Measurements from ENCODE around the gene LDHAL6B. TPM values are rescaled to one million over a fixed set of nuclear protein-coding genes. Genes with fewer than 3 reads are reported as not detected.

The LDHAL6B gene
- total and polyA plus RNA-seq, 9 of the 15 experiments (the other 6 are each of a cell fraction or from before 2014, with no cell fraction given), result not detected

DNA sequence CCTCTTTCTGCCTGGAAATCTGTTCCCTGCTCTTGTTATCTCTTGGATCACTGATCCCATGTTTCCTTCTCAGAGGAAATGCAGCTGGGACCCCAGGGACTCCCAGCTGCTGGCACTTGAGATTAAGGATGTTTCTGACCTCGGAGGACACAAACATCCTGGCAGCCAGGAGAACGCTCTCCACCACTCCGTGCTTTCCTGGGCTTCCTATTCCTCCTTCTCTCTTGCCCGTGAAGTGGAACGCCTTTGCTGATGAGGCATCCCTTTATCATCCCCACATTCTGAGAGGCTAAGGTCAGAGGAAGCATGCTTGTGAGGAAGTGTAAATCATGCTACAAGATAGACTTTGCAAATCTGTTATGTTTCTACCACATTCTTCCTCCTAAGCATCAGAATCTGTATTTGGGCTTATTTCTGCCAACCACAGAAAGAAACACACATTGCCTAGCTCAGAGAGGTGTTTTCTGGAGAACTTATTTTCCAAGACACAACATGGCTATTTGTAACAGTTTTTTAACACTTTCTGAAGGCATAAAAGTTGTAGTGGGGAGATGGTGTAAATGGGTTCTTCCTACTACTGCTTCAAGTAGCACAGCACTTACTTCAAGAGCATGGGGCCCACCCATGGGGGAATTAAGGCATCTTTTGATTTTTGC, 25.6 kb upstream of the LDHAL6B start:
- H3K27ac ChIP-seq (ENCODE audit: extremely low read depth, low read depth, low read length), result no peak overlapping the region
- peaks cover 17 to 27% of the 10 kb centered on the region in 2 experiments for H3K27me3 ChIP-seq (ENCODE audit: control insufficient read depth in 2 of 2, insufficient read depth in 2 of 2, low read length in 2 of 2)
- H4K20me1 ChIP-seq (replicated peaks; ENCODE audit: control insufficient read depth, insufficient read depth, low read length), result no peaks in the 10 kb centered on the region
- no peak overlapping the region for H3K4me2 ChIP-seq (ENCODE audit: insufficient read depth, low read length)
- H3K4me1 ChIP-seq (replicated peaks in 1 of 2; ENCODE audit: control insufficient read depth in 2 of 2, insufficient read depth in 2 of 2, low read length in 2 of 2), result no peaks in the 10 kb centered on the region
- no TSS peak for BruUV-seq (replicated peaks)
- no peak overlapping the region for H3K4me3 ChIP-seq
- intact Hi-C loops (cut with micrococcal nuclease) (no loop called here), in situ Hi-C loops (cut with MboI) (no loop called here)
- 2% methylated on average over 5 of the region's 5 CpGs for WGBS (ENCODE audit: insufficient coverage, low coverage, missing lambda C conversion rate)
- no peaks in the 10 kb centered on the region for H3K79me2 ChIP-seq (ENCODE audit: control insufficient read depth, insufficient read depth, low read length)
- no peaks in the 10 kb centered on the region for H3K36me3 ChIP-seq (ENCODE audit: control insufficient read depth, insufficient read depth, low read length)
- no peak for TF ChIP-seq PATZ1 (CRISPR knock-in tag; IDR thresholded peaks at IDR 0.05; ENCODE audit: borderline replicate concordance)
- no peak for TF ChIP-seq CBFA2T3 (IDR thresholded peaks at IDR 0.05)
- no peak for TF ChIP-seq GTF2F1 (IDR thresholded peaks at IDR 0.05; ENCODE audit: low read depth, low read length)
- TF ChIP-seq NONO (IDR thresholded peaks at IDR 0.05; ENCODE audit: low read depth in 2 of 2, low read length in 1 of 2), result no peak
- no peak for TF ChIP-seq ELF4 (CRISPR knock-in tag; IDR thresholded peaks at IDR 0.05)
- no peak for TF ChIP-seq NR4A1 (CRISPR knock-in tag; IDR thresholded peaks at IDR 0.05)
- no peak for TF ChIP-seq NR4A1 (tag; IDR thresholded peaks at IDR 0.05)
- no peak for TF ChIP-seq ZKSCAN8 (CRISPR knock-in tag; IDR thresholded peaks at IDR 0.05)
- TF ChIP-seq HES1 (IDR thresholded peaks at IDR 0.05; ENCODE audit: low read depth), result no peak
- TF ChIP-seq SMARCA5 (IDR thresholded peaks at IDR 0.05), result no peak
- no peak for TF ChIP-seq CBX5 (IDR thresholded peaks at IDR 0.05; ENCODE audit: borderline replicate concordance, low read depth)
- no peak for TF ChIP-seq SIX5 (IDR thresholded peaks at IDR 0.05; ENCODE audit: borderline replicate concordance in 1 of 2, insufficient read depth in 1 of 2, low read depth in 1 of 2, low read length in 2 of 2)
- POLR2A ChIA-PET, result interaction anchor here (1.3 kb wide), 1 partner anchor 11 kb away, joined by 3 read pairs; no protein-coding TSS in a partner anchor
- no peaks in the 10 kb centered on the region for H3K9me1 ChIP-seq (ENCODE audit: control insufficient read depth, insufficient read depth, low read length)
- CTCF ChIA-PET (ENCODE audit: low intra/inter-chr PET ratio), result no interaction called here
- DNase-seq (ENCODE audit: extremely low read depth in 1 of 4, low spot score in 3 of 4) (no peak), FAIRE-seq (no peak), ATAC-seq (no peak)
- H2AFZ ChIP-seq (ENCODE audit: low read depth, low read length), result no peak overlapping the region
- H3K9me3 ChIP-seq (replicated peaks; ENCODE audit: control insufficient read depth, insufficient read depth, low read depth, low read length), result peaks cover 3% of the 10 kb centered on the region; the same call in 1 of the 2 replicates
- no peak overlapping the region for H3K9ac ChIP-seq (ENCODE audit: insufficient read depth in 1 of 2, low read depth in 2 of 2, low read length in 2 of 2)
